ENCODE data around the gene HTR5A. TPM values are rescaled to one million over a fixed set of nuclear protein-coding genes. Genes with fewer than 3 reads are reported as not detected.
"Not testable (repeated sequence)": the region's sequence is repeated elsewhere in the genome, so short reads cannot be mapped to it uniquely, and the experiment has no call there.

The HTR5A gene
- not detected for total RNA-seq

- DNase-seq: peak; percentile 86
- Mint-ChIP-seq H3K27me3 (peaks cover 64% of the 10 kb centered on the region), H3K4me1 (no peaks in the 10 kb centered on the region), H3K9me3 (peaks cover 3% of the 10 kb centered on the region), H3K4me3 (no peak within 1 kb of the TSS), H3K36me3 (no peaks in the 10 kb centered on the region), H3K27ac (no peak within 1 kb of the TSS)
Observed at GRCh38 chr7:155069992-155070751, at the start of gene HTR5A. HTR5A (plus strand) TSS chr7:155070324; CDS start chr7:155070900, 576 bp downstream.

- no peaks in the 10 kb centered on the region for H3K36me3 Mint-ChIP-seq
- DNase-seq: no peak
- no peaks in the 10 kb centered on the region for H3K4me1 Mint-ChIP-seq
- H3K27me3 Mint-ChIP-seq: no peaks in the 10 kb centered on the region
- H3K27ac Mint-ChIP-seq: no peak overlapping the region
- no peak overlapping the region for H3K4me3 Mint-ChIP-seq
- H3K9me3 Mint-ChIP-seq: no peaks in the 10 kb centered on the region
Observed at GRCh38 chr7:155020996-155021395, 49.1 kb upstream of the HTR5A start.

- DNase-seq: no peak
- Mint-ChIP-seq H3K27me3 (no peaks in the 10 kb centered on the region), H3K36me3 (no peaks in the 10 kb centered on the region), H3K4me3 (no peak overlapping the region), H3K9me3 (no peaks in the 10 kb centered on the region), H3K4me1 (no peaks in the 10 kb centered on the region), H3K27ac (no peak overlapping the region)
Observed at GRCh38 chr7:155021699-155022145, 48.4 kb upstream of the HTR5A start.

GRCh38 chr7:155027879-155028278, 42.2 kb upstream of the HTR5A start:
- peaks cover 10% of the 10 kb centered on the region for H3K27me3 Mint-ChIP-seq
- no peaks in the 10 kb centered on the region for H3K9me3 Mint-ChIP-seq
- no peak for DNase-seq
- no peaks in the 10 kb centered on the region for H3K4me1 Mint-ChIP-seq
- H3K27ac Mint-ChIP-seq: no peak overlapping the region
- no peak overlapping the region for H3K4me3 Mint-ChIP-seq
- no peaks in the 10 kb centered on the region for H3K36me3 Mint-ChIP-seq

GRCh38 chr7:155032978-155033377, 37.1 kb upstream of the HTR5A start:
- DNase-seq: no peak
- Mint-ChIP-seq H3K4me1 (no peaks in the 10 kb centered on the region), H3K27me3 (peaks cover 13% of the 10 kb centered on the region)

GRCh38 chr7:155034495-155034894, 35.6 kb upstream of the HTR5A start:
- not testable (repeated sequence) for H3K27ac Mint-ChIP-seq, H3K4me3 Mint-ChIP-seq, H3K36me3 Mint-ChIP-seq, DNase-seq, H3K4me1 Mint-ChIP-seq, H3K9me3 Mint-ChIP-seq
- H3K27me3 Mint-ChIP-seq: peaks cover 16% of the 10 kb centered on the region

More at GRCh38 chr7:155032978-155033377, 37.1 kb upstream of the HTR5A start:
- Mint-ChIP-seq H3K4me3 (no peak overlapping the region), H3K27ac (no peak overlapping the region), H3K9me3 (no peaks in the 10 kb centered on the region), H3K36me3 (no peaks in the 10 kb centered on the region)

GRCh38 chr7:155038335-155038734, 31.8 kb upstream of the HTR5A start:
- H3K4me3 Mint-ChIP-seq: no peak overlapping the region
- H3K27ac Mint-ChIP-seq: no peak overlapping the region
- peaks cover 7% of the 10 kb centered on the region for H3K27me3 Mint-ChIP-seq
- no peaks in the 10 kb centered on the region for H3K36me3 Mint-ChIP-seq
- DNase-seq: no peak
- no peaks in the 10 kb centered on the region for H3K4me1 Mint-ChIP-seq
- H3K9me3 Mint-ChIP-seq: no peaks in the 10 kb centered on the region

GRCh38 chr7:155043756-155044155, 26.4 kb upstream of the HTR5A start:
- Mint-ChIP-seq H3K27ac (no peak overlapping the region), H3K4me1 (no peaks in the 10 kb centered on the region), H3K4me3 (no peak overlapping the region), H3K36me3 (no peaks in the 10 kb centered on the region), H3K27me3 (peaks cover 7% of the 10 kb centered on the region), H3K9me3 (no peaks in the 10 kb centered on the region)
- no peak for DNase-seq

- no peaks in the 10 kb centered on the region for H3K9me3 Mint-ChIP-seq
- no peaks in the 10 kb centered on the region for H3K27me3 Mint-ChIP-seq
- no peak overlapping the region for H3K27ac Mint-ChIP-seq
- no peaks in the 10 kb centered on the region for H3K36me3 Mint-ChIP-seq
- H3K4me1 Mint-ChIP-seq: no peaks in the 10 kb centered on the region
- DNase-seq: no peak
- H3K4me3 Mint-ChIP-seq: no peak overlapping the region
Observed at GRCh38 chr7:155048006-155048405, 22.1 kb upstream of the HTR5A start.

- Mint-ChIP-seq H3K9me3 (no peaks in the 10 kb centered on the region), H3K27ac (no peak overlapping the region), H3K27me3 (peaks cover 3% of the 10 kb centered on the region), H3K36me3 (no peaks in the 10 kb centered on the region), H3K4me3 (no peak overlapping the region), H3K4me1 (no peaks in the 10 kb centered on the region)
- DNase-seq: no peak
Observed at GRCh38 chr7:155051355-155051754, 18.8 kb upstream of the HTR5A start.

GRCh38 chr7:155053002-155053401, 17.1 kb upstream of the HTR5A start:
- peaks cover 7% of the 10 kb centered on the region for H3K27me3 Mint-ChIP-seq
- no peaks in the 10 kb centered on the region for H3K9me3 Mint-ChIP-seq
- H3K27ac Mint-ChIP-seq: no peak overlapping the region
- H3K4me3 Mint-ChIP-seq: no peak overlapping the region
- H3K36me3 Mint-ChIP-seq: no peaks in the 10 kb centered on the region
- no peak for DNase-seq
- H3K4me1 Mint-ChIP-seq: no peaks in the 10 kb centered on the region

GRCh38 chr7:155054761-155055160, 15.4 kb upstream of the HTR5A start:
- no peak for DNase-seq
- no peaks in the 10 kb centered on the region for H3K4me1 Mint-ChIP-seq
- peaks cover 8% of the 10 kb centered on the region for H3K27me3 Mint-ChIP-seq
- no peak overlapping the region for H3K27ac Mint-ChIP-seq
- H3K4me3 Mint-ChIP-seq: no peak overlapping the region
- no peaks in the 10 kb centered on the region for H3K36me3 Mint-ChIP-seq
- H3K9me3 Mint-ChIP-seq: no peaks in the 10 kb centered on the region

- no peak for DNase-seq
- Mint-ChIP-seq H3K4me1 (no peaks in the 10 kb centered on the region), H3K27ac (no peak overlapping the region), H3K4me3 (no peak overlapping the region), H3K27me3 (peaks cover 21% of the 10 kb centered on the region), H3K36me3 (no peaks in the 10 kb centered on the region), H3K9me3 (no peaks in the 10 kb centered on the region)
Observed at GRCh38 chr7:155057076-155057475, 13.0 kb upstream of the HTR5A start.

- Mint-ChIP-seq H3K36me3 (no peaks in the 10 kb centered on the region), H3K27me3 (peaks cover 22% of the 10 kb centered on the region), H3K9me3 (no peaks in the 10 kb centered on the region), H3K27ac (no peak overlapping the region), H3K4me1 (no peaks in the 10 kb centered on the region), H3K4me3 (no peak overlapping the region)
- no peak for DNase-seq
Observed at GRCh38 chr7:155058896-155059295, 11.2 kb upstream of the HTR5A start.

GRCh38 chr7:155059703-155060102, 10.4 kb upstream of the HTR5A start:
- Mint-ChIP-seq H3K4me1 (no peaks in the 10 kb centered on the region), H3K36me3 (no peaks in the 10 kb centered on the region), H3K4me3 (no peak overlapping the region), H3K27me3 (peaks cover 22% of the 10 kb centered on the region), H3K9me3 (no peaks in the 10 kb centered on the region), H3K27ac (no peak overlapping the region)
- no peak for DNase-seq

- no peaks in the 10 kb centered on the region for H3K9me3 Mint-ChIP-seq
- no peak overlapping the region for H3K4me3 Mint-ChIP-seq
- peaks cover 27% of the 10 kb centered on the region for H3K27me3 Mint-ChIP-seq
- no peaks in the 10 kb centered on the region for H3K36me3 Mint-ChIP-seq
- no peaks in the 10 kb centered on the region for H3K4me1 Mint-ChIP-seq
- H3K27ac Mint-ChIP-seq: no peak overlapping the region
- DNase-seq: no peak
Observed at GRCh38 chr7:155062411-155062810, 7.7 kb upstream of the HTR5A start.

All from activated naive CD8-positive, alpha-beta T cell treated with anti-CD3 and anti-CD28 coated beads for 36 hours (primary cell).